BJ (cell line): ENCODE data around the gene PSMA4. TPM values are rescaled to one million over a fixed set of nuclear protein-coding genes. Genes with fewer than 3 reads are reported as not detected.
"Not testable (repeated sequence)": the region's sequence is repeated elsewhere in the genome, so short reads cannot be mapped to it uniquely, and the experiment has no call there.

Source experiments
- CTCF ChIA-PET: fragments of 350-600 bp; formaldehyde crosslinking; extraction: SDS; loops from one replicate; lab custom pipeline; 2021; ENCODE audit warnings: antibody characterized with exemption, inconsistent platforms; lab: Yijun Ruan, JAX
- POLR2A ChIA-PET: fragments of 300-600 bp; sonication (Branson Sonifier 250); formaldehyde crosslinking; extraction: SDS; loops from one replicate; lab custom pipeline; 2021; ENCODE audit warnings: antibody characterized with exemption; lab: Charles Lee
- DNase-seq: peaks from one replicate; pipeline ENCODE4 v3.0.0-alpha.2; 2011; ENCODE audit warnings: low read depth
- H3K27me3 ChIP-seq: 2 replicates; pipeline ENCODE4 v1.6.0; 2011; ENCODE audit warnings: low read length; ENCODE audit not compliant: control insufficient read depth, insufficient read depth
- H3K36me3 ChIP-seq: 2 replicates; pipeline ENCODE4 v1.5.1; 2011; ENCODE audit warnings: low read length; ENCODE audit not compliant: control insufficient read depth, insufficient read depth
- H3K4me3 ChIP-seq: 2 replicates; pipeline ENCODE4 v1.5.1; 2011; ENCODE audit warnings: low read depth, mild to moderate bottlenecking, control low read depth, low read length
- CTCF ChIP-seq: IDR thresholded peaks from 2 replicates; pipeline ENCODE4 v1.5.1; 2011; ENCODE audit warnings: low read depth, mild to moderate bottlenecking, control low read depth, inconsistent platforms, low read length, moderate library complexity; ENCODE audit not compliant: insufficient read depth
- polyA plus RNA-seq: library from polyadenylated mRNA; depleted of rRNA; stranded (reverse); fragments of >200 nt; gene quantifications from 2 replicates; pipeline ENCODE4 v1.2.3, GENCODE V29; 2011

PSMA4 gene
- polyA plus RNA-seq, 1 experiment = 115 TPM

GRCh38 chr15:78550194-78550593 is 9.9 kb downstream of the PSMA4 start:
- no peak for TF ChIP-seq CTCF
- Histone ChIP-seq H3K27me3 (no peaks in the 10 kb centered on the region), H3K36me3 (peaks cover 8% of the 10 kb centered on the region), H3K4me3 (no peak overlapping the region)
- DNase-seq = no peak
- POLR2A ChIA-PET = interaction anchor here (1.2 kb wide), 1 partner anchor 10 kb away, joined by 5 read pairs; the partner anchor contains the start of gene PSMA4
- CTCF ChIA-PET = interaction anchor here (1.6 kb wide), 1 partner anchor 15 kb away, joined by 5 read pairs; the partner anchor contains the start of gene CHRNA5

GRCh38 chr15:78550815-78551214 is 10.6 kb downstream of the PSMA4 start:
- no peaks in the 10 kb centered on the region for H3K27me3 ChIP-seq
- POLR2A ChIA-PET = no interaction called here
- no peak overlapping the region for H3K4me3 ChIP-seq
- CTCF ChIA-PET = interaction anchor here (1.6 kb wide), 1 partner anchor 14 kb away, joined by 5 read pairs; the partner anchor contains the start of gene CHRNA5
- peaks cover 7% of the 10 kb centered on the region for H3K36me3 ChIP-seq
- no peak for TF ChIP-seq CTCF
- DNase-seq = no peak

GRCh38 chr15:78551902-78552301 is 11.7 kb downstream of the PSMA4 start:
- no peak for TF ChIP-seq CTCF
- DNase-seq = no peak
- ChIA-PET CTCF (interaction anchor here (1.1 kb wide), 1 partner anchor 11 kb away, joined by 3 read pairs; no protein-coding TSS in a partner anchor), POLR2A (no interaction called here)
- Histone ChIP-seq H3K27me3 (no peaks in the 10 kb centered on the region), H3K4me3 (no peak overlapping the region), H3K36me3 (peaks cover 3% of the 10 kb centered on the region)

DNA sequence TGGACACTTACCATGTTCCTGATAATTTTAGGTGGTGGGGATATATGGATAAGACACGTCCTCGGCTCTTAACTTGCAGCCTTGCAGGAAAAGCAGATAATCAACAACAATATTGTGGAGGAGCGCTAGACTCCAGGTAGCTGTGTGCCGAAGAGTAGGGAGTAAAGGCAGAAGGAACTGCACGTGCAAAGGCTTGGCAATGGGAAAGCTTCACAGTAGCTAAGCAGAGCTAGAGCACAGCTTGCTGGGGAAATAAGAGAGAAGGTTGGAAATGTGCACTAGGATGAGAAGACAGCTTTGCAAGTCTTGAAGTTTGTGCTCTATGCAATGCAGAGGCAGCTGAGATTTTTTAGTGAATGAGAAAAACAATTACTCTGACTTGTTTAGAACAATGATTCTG is 12.4 kb downstream of the PSMA4 start:
- POLR2A ChIA-PET = no interaction called here
- Histone ChIP-seq H3K36me3 (peaks cover 3% of the 10 kb centered on the region), H3K27me3 (no peaks in the 10 kb centered on the region), H3K4me3 (no peak overlapping the region)
- no peak for TF ChIP-seq CTCF
- no peak for DNase-seq
- CTCF ChIA-PET = no interaction called here

DNA sequence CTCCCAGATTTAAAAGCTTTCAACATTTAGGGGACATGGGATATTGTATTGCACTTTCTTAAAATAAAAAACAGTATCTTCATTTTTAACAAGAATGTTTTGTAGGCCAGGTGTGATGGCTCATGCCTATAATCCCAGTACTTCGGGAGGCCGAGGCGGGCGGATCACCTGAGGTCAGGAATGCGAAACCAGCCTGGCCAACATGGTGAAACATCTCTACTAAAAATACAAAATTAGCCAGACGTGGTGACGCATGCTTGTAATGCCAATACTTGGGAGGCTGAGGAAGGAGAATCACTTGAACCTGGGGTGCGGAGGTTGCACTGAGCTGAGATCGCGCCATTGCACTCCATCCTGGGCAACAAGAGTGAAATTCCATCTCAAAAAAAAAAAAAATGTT is 20.0 kb downstream of the PSMA4 start:
- H3K4me3 ChIP-seq, H3K36me3 ChIP-seq, POLR2A ChIA-PET, CTCF ChIA-PET, H3K27me3 ChIP-seq, DNase-seq: not testable (repeated sequence)

DNA sequence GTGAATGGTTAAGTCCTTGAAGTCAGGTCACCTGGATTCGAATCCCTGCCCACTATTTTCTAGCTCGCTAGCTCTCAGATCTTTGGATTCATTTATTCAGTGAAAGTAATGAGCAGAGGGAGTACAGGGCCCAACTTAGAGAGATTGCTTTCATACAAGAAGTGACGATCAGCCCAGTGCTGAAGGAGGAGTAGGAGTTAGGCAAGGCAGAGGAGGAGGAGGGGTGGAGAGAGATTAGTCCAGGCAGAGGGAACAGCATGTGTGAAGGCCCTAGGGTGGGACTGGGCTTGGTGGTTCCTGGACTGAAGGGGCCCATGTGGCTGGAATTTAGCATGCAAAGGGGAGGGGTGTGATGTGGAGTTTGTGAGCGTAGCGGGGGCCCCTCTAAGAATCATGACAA is 21.2 kb downstream of the PSMA4 start:
- CTCF ChIA-PET = no interaction called here
- POLR2A ChIA-PET = no interaction called here

More for the DNA sequence above, 21.2 kb downstream of the PSMA4 start:
- no peaks in the 10 kb centered on the region for H3K27me3 ChIP-seq
- no peak for DNase-seq
- no peaks in the 10 kb centered on the region for H3K36me3 ChIP-seq
- no peak overlapping the region for H3K4me3 ChIP-seq
- no peak for TF ChIP-seq CTCF
